Thyroid gland (tissue), 4 donors: ENCODE measurements around the gene LAD1. TPM values are rescaled to one million over a fixed set of nuclear protein-coding genes. Genes with fewer than 3 reads are reported as not detected.
A peak's percentile ranks its signal among the peaks of the same experiment; 100 is the strongest.

Experiments
- DNase-seq, 2 donors: peaks; one replicate each; pipeline ENCODE4 v3.0.0-alpha.2; 2019
- H3K27ac ChIP-seq, 3 donors: fragments of 200-600 bp; sonication (generic); 1 replicate in 2 of 3; 2 replicates in 1 of 3; pipeline ENCODE4 v1.5.1; 2016 to 2019; ENCODE audit warnings: mild to moderate bottlenecking in 1 of 3, moderate library complexity in 1 of 3
- H3K27me3 ChIP-seq: fragments of 200-600 bp; sonication (generic); one replicate; pipeline ENCODE4 v1.5.1; 2019
- H3K36me3 ChIP-seq, 2 donors: fragments of 200-600 bp; sonication (generic); one replicate each; pipeline ENCODE4 v1.5.1; 2016 to 2019
- H3K4me1 ChIP-seq, 2 donors: fragments of 200-600 bp; sonication (generic); one replicate each; pipeline ENCODE4 v1.5.1; 2017 to 2019
- H3K4me3 ChIP-seq, 3 donors: fragments of 200-600 bp; sonication (generic); replicated peaks in 1 of 3; 1 replicate in 2 of 3; 2 replicates in 1 of 3; pipeline ENCODE4 v1.5.1; 2016; ENCODE audit warnings: mild to moderate bottlenecking in 1 of 3
- H3K9me3 ChIP-seq: fragments of 200-600 bp; sonication (generic); one replicate; pipeline ENCODE4 v1.5.1; 2017
- POLR2A ChIP-seq, 2 donors: fragments of 450-650 bp; IDR thresholded peaks; one replicate each; pipeline ENCODE4 v1.6.1; 2017; ENCODE audit warnings: antibody characterized with exemption in 2 of 2, mild to moderate bottlenecking in 2 of 2, moderate library complexity in 1 of 2
- WGBS, 2 donors: methylation state at CpG; one replicate each; pipeline ENCODE4 v1.1.5; 2017; 5-methylcytosine and 5-hydroxymethylcytosine counted together
- intact Hi-C: fragments of 100-400 bp; cut with DNase I; formaldehyde crosslinking; loops from one replicate; pipeline ENCODE4 v1.15.1; 2023
- total RNA-seq, 4 donors: library from RNA; depleted of rRNA; stranded (reverse); fragments of >200 nt; gene quantifications; one replicate each; pipeline ENCODE4 v1.2.3, GENCODE V29; 2016
- TF ChIP-seq, protein P1 (sequence below), 6 experiments: fragments of 200-600 bp in 3 of 6; fragments of 450-650 bp in 3 of 6; sonication (generic) in 3 of 6; IDR thresholded peaks; one replicate each; pipeline ENCODE4 v1.5.1; 2016 to 2019; ENCODE audit warnings: antibody characterized with exemption in 6 of 6, mild to moderate bottlenecking in 2 of 6, inconsistent platforms in 1 of 6, moderate library complexity in 1 of 6

Gene LAD1
- total RNA-seq, 4 donors from 2014 or later = 2.9 to 7.4 (median 5.1) TPM

DNA sequence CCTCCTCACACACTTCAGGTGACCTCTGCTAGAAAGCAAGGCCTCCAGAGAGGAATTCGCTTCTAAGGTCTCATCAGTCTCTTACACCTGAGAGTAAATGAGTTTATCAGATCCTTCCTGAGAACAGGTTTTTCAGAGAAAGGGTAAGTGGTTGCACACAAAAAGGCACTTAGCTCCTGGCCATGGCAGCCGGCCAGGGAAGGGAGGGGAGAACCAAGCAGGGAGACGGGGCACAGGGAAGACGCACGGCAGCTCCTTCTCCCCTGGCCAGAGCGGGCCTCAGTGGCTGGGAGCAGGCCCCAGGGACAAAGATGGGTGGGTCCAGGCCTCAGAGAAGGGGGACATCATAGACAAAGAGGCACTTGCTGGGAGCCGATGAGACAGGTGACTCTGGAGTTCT lies 18.0 kb downstream of the LAD1 start:
- intact Hi-C loops = no loop called here
- TF ChIP-seq POLR2A (IDR thresholded peaks at IDR 0.05) = no peak
- TF ChIP-seq, protein P1, sequence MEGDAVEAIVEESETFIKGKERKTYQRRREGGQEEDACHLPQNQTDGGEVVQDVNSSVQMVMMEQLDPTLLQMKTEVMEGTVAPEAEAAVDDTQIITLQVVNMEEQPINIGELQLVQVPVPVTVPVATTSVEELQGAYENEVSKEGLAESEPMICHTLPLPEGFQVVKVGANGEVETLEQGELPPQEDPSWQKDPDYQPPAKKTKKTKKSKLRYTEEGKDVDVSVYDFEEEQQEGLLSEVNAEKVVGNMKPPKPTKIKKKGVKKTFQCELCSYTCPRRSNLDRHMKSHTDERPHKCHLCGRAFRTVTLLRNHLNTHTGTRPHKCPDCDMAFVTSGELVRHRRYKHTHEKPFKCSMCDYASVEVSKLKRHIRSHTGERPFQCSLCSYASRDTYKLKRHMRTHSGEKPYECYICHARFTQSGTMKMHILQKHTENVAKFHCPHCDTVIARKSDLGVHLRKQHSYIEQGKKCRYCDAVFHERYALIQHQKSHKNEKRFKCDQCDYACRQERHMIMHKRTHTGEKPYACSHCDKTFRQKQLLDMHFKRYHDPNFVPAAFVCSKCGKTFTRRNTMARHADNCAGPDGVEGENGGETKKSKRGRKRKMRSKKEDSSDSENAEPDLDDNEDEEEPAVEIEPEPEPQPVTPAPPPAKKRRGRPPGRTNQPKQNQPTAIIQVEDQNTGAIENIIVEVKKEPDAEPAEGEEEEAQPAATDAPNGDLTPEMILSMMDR (IDR thresholded peaks at IDR 0.05) = no peak
- H3K4me3 ChIP-seq = no peak overlapping the region
- peaks cover 11 to 28% of the 10 kb centered on the region in 2 donors for H3K4me1 ChIP-seq
- no peaks in the 10 kb centered on the region for H3K36me3 ChIP-seq
- H3K27ac ChIP-seq = peak overlapping the region in 2 of 3 donors; percentile 14 to 29
- no peaks in the 10 kb centered on the region for H3K27me3 ChIP-seq
- 21 to 35% methylated on average over 7 of the region's 7 CpGs for WGBS, 2 donors
- H3K9me3 ChIP-seq = no peaks in the 10 kb centered on the region
- peak; percentile 95 for DNase-seq

DNA sequence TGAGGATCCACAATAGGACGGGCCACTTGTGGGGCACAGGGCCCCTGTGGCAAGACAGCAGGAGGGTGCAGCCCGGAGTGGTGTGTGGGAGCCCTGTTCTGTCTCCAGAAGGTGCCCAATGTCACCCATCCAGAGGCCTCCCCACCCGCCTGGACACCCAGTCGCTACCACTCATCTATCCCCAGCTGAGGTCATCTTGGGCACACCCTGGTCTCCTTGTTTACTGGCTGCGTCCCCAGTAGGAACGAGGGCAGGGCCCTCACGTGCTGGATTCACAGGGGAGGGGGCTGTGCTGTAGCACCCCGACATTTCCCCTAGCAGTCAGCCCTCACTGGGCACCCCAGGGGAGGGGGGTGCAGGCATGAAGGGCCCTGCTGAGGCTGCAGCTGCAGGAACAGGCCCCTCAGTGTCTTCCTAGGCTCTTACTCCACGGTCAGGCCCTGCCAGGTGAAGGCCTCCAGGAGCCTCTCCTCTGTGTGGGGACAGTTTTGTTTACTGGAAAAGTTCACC lies 19.3 kb downstream of the LAD1 start:
- H3K4me3 ChIP-seq = no peak overlapping the region
- no peaks in the 10 kb centered on the region for H3K9me3 ChIP-seq
- intact Hi-C loops = no loop called here
- H3K27me3 ChIP-seq = no peaks in the 10 kb centered on the region
- TF ChIP-seq, protein P1 (IDR thresholded peaks at IDR 0.05) = no peak
- TF ChIP-seq POLR2A (IDR thresholded peaks at IDR 0.05) = no peak
- 90 to 93% methylated on average over 8 of the region's 9 CpGs for WGBS, 2 donors
- peak overlapping the region in 1 of 3 donors; percentile 14 for H3K27ac ChIP-seq
- DNase-seq = no peak
- no peaks in the 10 kb centered on the region for H3K36me3 ChIP-seq
- peaks cover 11 to 22% of the 10 kb centered on the region in 2 donors for H3K4me1 ChIP-seq

DNA sequence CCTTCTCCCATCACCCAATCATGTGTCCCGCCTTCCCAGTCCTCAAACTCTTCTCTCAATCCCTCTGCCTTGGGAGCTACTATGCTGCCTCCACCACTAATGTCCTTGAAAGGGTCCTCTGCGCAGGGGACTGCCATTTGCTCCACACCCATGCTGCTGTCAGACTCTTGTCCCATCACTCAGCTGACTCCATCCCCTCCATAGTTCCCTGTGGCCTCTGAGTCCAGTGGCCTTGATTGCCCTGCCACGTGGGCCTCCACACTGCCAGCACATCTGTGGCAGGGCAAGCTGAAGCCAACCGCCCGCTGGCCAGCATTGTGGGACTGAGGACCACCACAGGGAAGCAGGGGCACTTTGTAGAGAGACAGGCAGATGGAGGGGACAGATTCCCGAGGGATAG lies 20.3 kb downstream of the LAD1 start:
- Histone ChIP-seq H3K36me3 (no peaks in the 10 kb centered on the region), H3K27ac (no peak overlapping the region), H3K27me3 (no peaks in the 10 kb centered on the region), H3K9me3 (no peaks in the 10 kb centered on the region), H3K4me3 (no peak overlapping the region), H3K4me1 (peaks cover 11 to 22% of the 10 kb centered on the region in 2 donors)
- WGBS, 2 donors = 93 to 99% methylated on average over 5 of the region's 6 CpGs
- TF ChIP-seq POLR2A (IDR thresholded peaks at IDR 0.05) = no peak
- TF ChIP-seq, protein P1 (IDR thresholded peaks at IDR 0.05) = no peak
- no peak for DNase-seq
- intact Hi-C loops = no loop called here

DNA sequence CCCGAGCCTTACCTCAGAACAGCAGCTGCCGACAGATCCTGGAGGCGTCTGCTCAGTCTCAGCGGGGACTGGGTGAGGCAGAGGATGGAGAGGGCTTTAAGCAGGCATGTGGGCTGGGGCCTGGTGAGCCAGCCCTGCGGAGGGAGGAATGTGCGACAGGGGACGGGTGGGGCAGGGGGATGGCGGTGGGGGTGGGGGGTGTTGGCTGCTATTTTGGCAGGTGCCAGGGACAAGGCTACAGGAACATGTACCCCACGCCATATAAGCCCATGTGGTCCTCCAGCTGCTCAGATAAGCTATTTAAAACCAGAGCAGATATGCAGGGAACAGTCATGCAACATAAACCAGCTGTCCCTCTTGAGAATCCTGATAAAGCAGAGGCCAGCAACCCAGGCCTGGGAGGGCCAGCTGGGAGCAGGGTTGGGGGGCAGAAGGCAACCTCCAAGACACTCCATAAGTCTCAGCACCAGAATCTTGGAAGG lies 21.5 kb downstream of the LAD1 start, which contains the start of gene TNNT2:
TNNT2 (minus strand) TSS at position 70 of the 482 bp plus-strand sequence. CDS start 4,426 bp downstream, outside the sequence.
- Histone ChIP-seq H3K4me1 (peaks cover 11 to 22% of the 10 kb centered on the region in 2 donors), H3K4me3 (no peak within 1 kb of the TSS), H3K9me3 (no peaks in the 10 kb centered on the region), H3K36me3 (no peaks in the 10 kb centered on the region), H3K27me3 (no peaks in the 10 kb centered on the region), H3K27ac (no peak within 1 kb of the TSS)
- intact Hi-C loops = no loop called here
- DNase-seq = no peak
- WGBS, 2 donors = 64 to 74% methylated on average over 8 of the region's 9 CpGs
- TF ChIP-seq, protein P1 (IDR thresholded peaks at IDR 0.05) = no peak
- TF ChIP-seq POLR2A (IDR thresholded peaks at IDR 0.05) = no peak

DNA sequence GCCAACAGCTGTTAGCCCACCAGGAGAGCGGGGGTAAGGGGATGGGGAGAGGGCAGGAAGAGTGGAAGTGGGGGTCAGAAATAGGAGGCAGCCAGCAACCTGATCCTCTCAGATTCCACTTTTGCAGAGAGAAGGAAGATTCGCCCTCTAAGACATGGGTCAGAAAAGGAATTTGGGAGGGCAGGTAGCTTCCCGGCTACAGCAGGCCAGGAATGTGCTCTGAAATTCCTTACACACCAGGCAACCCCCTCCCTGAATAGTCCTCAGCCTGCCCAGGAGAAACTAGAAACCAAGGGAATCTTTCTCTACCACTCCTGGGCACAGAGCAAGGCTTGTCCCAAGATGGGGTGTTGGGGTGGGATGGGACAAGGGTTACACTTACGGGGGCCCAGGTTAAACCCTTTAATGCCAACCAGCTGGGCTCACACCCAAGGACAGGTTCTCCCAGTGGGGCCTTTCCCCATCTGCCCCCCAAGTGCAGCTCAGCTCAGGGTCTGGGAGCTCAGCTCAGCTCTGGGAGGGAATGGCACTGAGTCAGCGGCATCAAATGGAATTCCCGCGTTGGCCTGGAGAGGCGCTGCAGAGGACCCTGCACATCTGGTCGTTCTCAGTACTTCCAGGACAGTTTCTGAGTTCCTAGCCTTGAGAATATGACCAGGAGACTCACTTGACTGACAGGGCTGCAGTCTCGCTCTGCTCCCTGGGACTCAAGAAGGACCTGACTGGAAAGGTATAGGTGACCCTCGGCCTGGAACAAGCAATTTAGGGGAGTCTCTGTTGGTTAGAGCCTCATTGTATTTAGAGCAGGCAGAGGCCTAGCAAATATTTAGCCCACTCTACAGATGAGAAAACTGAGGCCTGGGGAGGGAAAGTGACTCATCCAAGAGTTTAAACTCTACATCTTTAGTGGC lies 22.4 kb downstream of the LAD1 start:
- Histone ChIP-seq H3K9me3 (no peaks in the 10 kb centered on the region), H3K4me1 (peaks cover 11 to 22% of the 10 kb centered on the region in 2 donors), H3K27me3 (no peaks in the 10 kb centered on the region), H3K36me3 (no peaks in the 10 kb centered on the region), H3K27ac (no peak overlapping the region), H3K4me3 (no peak overlapping the region)
- WGBS, 2 donors = 50 to 51% methylated on average over 11 of the region's 11 CpGs
- no peak for TF ChIP-seq POLR2A (IDR thresholded peaks at IDR 0.05)
- TF ChIP-seq, protein P1 (IDR thresholded peaks at IDR 0.05) = peak in 2 of 6 experiments; percentile 22 to 42
- no peak for DNase-seq
- intact Hi-C loops = no loop called here
